Stimulated activated CD8-positive, alpha-beta memory T cell treated with anti-CD3 and anti-CD28 coated beads, Interleukin-4, amount 100 ng/mL, for 4 hours (primary cell): Measurements from ENCODE around the gene NUDT1.

Experiments used
- DNase-seq, 2 donors: peaks; one replicate each; pipeline ENCODE4 v3.0.0-alpha.2; 2020; ENCODE audit warnings: low read depth in 2 of 2, low spot score in 1 of 2

Gene NUDT1

DNA sequence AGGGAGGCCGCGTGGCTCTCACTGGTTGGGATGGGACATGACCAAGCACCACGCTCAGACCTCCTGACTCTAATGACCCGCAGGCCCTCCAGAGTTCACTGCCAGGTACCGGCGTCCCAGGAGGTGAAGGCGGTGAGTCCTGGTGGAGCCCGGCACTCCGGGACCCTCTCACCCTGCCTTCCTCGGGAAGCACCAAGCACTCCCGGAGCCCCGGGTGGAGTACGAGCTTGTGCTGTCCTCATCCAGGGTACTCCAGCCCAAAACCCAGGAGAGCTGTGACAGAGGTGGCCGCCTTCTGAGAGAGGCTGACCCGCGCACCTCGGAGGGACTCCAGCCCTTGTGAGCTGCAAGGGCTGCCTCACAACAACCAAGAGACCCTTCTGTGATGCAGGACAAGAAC, 18.7 kb upstream of the NUDT1 start:
- no peak for DNase-seq

DNA sequence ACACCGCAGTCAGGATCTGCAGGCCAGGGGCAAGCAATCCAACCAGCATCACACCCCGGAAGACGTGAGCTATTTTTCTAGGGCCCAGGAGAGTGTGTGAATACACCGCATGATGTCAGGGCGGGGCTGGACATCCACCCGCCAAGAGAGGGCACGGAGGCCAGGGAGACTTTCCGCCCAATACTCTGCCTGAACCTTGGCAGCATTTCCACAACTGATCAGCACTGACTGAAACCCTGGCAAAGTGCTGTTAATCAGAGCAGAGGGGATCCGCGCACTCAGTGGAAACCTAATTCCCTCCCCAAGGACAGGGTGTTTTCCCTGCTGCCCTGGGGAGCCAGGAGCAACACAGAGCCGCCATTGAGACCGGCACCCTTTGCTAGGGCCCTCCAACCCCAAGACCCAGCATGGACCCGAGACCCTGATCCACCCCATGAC, 17.5 kb upstream of the NUDT1 start:
- no peak for DNase-seq

DNA sequence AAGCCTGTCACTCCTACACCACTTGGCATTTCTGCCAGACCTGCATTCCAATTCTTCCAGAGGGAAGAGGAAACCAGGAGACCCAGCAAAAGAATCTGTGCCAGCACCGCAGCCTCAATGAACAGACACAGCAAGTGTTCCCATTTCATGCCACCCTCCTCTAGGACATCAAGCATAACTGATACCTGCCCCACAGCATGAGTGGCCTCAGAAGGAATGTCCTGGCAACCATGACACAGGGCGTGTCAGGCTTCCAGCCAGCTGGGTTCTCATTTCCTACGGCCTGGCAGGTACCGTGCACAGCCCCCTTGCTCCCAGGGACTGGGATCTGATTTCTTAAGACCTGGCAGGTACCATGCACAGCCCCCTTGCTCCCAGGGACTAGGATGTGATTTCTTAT, 17.1 kb upstream of the NUDT1 start:
- DNase-seq = no peak

DNA sequence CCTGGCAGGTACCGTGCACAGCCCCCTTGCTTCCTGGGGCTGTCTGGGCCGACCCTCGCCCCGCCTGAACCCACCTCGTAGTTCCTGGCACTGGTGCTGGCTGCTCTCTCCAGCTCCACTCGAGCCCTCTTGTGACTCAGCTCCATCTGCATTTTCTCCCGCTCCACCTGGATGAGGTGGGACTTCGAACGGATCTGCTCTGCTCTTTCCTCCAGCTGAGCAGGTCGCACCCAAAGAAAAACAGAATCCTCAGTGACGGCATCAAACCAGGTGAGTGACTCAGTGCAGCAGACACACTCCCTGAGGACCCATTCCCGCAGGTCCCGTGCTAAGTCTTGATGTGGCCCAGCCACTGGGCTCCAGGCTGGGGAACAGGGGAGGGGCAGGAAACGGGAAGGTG, 16.7 kb upstream of the NUDT1 start:
- DNase-seq = no peak

DNA sequence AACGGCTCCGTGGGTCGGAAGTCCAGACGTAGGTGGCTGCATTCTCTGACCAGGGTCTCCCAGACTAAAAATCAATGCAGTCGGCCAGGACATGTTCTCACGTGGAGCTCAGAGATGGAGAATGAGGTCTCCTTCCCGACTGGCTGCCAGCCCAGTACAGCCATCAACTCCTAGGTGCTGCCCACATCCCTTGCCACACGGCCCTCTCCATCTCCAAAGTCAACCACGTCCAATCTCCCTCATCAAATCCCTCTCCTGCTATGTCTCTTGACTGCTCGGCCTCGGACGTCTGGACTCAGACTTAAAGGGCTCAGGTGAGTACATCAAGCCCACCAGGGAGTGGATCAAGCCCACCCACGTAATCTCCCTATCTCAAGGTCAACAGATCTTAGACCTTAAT, 16.2 kb upstream of the NUDT1 start:
- no peak for DNase-seq

DNA sequence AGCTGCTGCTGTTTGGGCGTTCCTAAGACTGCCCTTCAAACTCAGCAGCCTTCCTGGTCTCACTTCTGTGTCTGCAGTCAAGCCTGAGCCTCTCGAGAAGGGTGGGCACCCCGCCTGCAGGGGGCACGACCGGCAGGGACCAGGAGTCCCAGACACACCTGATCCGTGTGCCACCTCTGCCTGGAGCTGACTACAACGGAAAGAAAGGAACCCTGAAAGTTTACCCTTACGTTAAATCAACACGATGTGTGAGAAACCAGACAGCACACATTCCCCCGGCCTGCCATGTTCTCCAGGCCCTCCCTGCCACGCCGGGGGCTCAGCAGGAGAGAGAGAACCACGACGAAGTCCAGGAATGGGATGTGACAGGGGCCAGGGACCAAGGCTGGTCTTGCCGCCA, 14.3 kb upstream of the NUDT1 start:
- DNase-seq = no peak

DNA sequence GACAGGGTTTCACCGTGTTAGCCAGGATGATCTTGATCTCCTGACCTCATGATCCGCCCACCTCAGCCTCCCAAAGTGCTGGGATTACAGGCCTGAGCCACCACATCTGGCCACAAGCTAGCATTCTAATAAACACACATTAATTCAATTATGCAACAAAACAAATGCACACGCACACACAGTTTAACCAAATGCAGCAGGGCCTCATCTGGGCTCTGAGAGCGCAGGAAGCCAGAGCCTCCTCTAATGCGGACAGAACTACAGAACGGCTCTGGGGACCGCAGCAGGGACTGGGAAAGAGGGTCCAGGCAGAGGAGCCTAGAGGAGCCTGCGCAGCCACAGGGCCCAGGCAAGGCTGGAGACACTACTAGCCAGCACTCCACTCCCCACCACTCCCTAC, 13.1 kb upstream of the NUDT1 start:
- no peak for DNase-seq

DNA sequence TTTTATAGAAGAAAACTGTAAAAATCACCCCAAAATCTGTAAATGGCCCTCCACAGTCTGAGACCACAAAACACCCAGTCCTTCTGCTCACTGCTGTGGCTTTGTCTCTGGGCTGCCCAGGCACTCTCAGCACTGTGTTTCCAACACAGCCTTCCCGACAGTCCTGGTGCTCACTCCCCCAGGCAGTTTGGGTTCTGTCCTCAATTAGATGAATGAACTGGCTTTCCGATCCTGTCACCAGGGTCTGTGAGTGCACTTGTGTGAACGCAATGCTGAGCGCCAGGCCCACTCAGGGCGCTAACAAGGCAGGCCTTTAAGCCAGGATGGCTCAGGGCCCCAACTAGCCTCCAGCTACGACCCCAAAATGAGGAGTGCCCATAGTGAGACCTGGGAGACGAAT, 12.6 kb upstream of the NUDT1 start:
- DNase-seq = no peak

DNA sequence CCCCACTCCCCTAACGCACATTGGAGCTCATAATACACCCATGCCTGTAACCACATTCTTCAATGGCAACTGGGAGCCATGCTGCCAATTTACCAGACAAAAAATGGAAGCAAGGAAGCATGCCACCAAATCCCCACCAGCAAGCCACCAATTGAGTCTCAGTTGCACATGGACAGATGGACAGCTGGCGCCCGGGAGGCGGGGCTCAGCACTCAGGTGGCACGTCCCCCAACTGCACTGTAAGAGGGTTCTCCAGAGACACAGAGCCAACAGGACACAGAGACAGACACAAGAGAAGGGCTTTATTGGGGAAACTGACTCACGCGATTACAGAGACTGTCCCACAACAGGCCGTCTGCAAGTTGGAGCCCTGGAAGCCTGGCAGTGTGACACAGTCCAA, 11.8 kb upstream of the NUDT1 start:
- DNase-seq = no peak

DNA sequence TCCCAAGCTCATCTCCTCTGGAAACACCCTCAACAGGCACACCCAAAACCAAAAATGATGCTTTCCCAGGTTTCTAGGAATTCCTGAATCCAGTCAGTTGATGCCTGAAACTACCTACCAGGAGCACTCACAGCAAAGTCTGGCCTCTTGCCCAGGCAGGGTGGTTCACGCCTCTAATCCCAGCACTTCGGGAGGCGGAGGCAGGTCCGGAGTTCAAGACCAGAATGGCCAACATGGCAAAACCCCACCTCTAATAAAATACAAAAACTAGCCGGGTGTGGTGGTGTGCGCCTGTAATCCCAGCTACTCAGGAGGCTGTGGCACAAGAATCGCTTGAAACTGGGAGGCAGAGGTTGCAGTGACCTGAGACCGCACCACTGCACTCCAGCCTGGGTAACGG, 11.1 kb upstream of the NUDT1 start:
- DNase-seq = no peak

DNA sequence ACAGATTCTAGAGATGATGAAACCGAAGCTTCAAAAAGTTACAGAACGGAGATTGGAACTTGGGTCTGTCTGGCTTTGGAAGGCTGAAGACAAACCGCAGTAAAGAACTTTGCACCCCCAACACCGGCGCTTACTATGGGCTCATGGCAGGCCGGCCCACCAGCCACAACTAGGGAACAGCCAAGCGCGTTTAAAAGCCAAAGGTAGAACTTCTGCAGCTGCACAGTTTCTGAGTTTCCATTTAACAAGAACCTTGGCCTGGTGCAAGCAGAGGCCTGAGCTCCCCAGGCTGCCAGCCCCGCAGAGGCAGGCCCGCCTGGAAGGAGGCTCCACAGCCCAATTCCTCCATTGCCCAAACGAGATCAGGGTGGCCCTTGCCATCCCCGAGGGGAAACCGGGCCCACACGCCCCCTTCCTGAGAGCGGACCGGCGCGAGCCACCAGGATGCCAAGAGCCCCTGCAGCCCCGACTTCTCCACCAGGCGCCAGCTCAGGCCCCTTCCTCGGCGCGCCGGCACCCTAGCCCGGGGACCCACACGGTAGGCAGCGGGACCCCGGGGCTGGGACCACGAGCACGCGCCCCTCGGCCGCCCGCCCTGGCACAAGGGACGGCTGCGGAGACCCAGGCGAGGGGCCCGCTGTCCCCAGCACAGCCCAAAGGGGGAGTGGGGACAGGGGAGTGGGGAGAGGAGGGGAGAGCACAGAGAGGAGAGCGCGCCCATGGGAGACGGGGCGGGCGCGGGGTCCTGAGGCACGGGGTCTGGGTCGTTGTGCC, 9.8 kb upstream of the NUDT1 start:
- DNase-seq = no peak

DNA sequence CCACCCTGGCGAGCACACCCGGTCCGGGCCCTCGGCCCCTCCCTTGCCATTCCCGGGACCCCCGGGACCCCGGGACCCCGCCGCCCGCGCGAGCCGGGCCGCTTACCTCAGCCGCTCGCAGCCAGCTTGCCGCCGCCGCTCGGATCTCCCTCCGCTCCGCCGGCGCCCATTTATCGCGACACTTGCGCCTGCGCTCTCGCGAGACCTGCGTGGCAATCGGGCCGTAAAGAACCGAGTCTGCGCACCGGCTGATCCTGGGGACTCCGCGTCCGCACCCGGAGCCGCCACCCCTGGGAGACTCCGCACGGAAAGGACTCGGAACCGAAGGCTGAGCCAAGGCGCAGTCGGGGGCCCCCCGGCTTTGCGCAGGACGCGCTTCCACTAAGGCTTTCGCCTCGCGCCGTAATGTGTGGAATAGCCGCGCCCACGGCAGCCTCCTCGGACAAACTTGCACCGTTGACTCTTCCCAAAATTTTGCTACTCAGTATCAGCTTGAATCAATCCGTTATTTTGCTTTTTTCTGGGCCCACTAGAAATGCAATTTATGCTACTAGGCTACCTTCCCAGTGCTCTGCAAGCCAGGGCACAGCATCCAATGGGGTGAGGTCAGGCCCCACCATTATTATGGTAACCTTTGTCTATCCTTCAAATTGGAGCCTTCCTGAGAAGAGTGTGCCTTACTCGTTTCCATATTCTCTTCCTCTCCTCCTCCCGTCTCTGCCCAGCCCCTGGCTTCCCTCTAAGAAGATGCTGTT, 9.1 kb upstream of the NUDT1 start, which contains the start of gene MAD1L1:
Gene MAD1L1 (minus strand): TSS at position 180 of the 755 bp plus-strand sequence. CDS start 2,812 bp downstream, outside the sequence.
- DNase-seq = peak; percentile 65 to 66

DNA sequence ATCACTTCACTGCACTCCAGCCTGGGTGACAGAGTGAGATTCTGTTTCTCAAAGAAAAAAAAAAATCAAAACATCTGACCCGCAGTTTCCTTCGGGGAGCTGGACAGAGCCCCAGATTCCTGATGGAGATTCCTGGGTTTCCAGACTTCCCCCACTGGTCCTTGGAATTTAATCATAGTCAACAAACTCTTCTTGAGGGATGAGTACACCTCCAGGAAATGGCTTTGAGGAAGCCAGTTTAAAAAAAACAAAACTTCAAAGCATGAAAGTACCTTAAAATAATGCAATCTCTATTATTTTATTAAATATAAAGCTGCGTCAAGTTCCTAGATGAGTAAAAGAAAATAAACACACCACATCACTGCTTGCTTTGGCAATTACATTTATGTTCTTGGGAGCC, 8.1 kb upstream of the NUDT1 start:
- DNase-seq = no peak

DNA sequence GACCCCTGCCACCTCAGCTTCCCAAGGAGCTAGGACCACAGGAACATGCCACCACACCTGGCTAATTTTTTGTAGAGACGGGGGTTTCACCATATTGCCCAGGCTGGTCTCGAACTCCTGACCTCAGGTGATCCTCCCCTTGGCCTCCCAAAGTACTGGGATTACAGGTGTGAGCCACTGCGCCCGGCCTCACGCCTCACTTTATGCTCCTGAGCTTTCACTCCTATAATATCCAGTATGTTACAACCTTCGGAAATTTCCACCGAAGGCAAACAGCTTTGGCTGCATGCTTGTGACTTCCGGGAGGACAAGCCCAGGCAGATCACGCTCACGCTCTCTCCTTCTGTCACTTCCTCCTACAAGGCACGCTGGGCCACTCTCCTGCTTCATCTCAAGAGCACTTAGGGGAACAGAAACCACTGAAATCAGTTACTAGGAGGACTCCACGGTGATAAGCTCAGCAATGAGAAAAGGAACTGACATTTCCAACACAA, 4.9 kb upstream of the NUDT1 start:
- DNase-seq = no peak

DNA sequence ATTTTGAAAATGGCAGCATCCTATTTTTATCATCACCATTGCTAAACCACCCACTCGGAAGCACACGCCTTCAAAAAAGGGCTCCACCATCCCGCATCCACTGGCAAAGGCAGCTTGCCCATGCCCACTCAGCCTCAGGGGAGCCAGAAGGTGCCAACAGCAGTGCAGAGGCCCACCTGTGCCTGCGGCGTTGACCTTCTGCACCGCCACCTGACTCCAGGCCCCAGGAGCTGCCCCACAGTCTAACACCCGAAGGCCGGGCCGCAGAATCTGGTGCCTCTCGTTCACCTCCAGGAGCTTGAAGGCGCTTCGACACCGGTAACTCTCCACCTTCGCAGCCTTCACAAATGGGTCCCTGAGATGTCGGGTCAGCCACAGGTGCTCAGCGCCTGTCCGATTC, 2.8 kb upstream of the NUDT1 start:
- no peak for DNase-seq

DNA sequence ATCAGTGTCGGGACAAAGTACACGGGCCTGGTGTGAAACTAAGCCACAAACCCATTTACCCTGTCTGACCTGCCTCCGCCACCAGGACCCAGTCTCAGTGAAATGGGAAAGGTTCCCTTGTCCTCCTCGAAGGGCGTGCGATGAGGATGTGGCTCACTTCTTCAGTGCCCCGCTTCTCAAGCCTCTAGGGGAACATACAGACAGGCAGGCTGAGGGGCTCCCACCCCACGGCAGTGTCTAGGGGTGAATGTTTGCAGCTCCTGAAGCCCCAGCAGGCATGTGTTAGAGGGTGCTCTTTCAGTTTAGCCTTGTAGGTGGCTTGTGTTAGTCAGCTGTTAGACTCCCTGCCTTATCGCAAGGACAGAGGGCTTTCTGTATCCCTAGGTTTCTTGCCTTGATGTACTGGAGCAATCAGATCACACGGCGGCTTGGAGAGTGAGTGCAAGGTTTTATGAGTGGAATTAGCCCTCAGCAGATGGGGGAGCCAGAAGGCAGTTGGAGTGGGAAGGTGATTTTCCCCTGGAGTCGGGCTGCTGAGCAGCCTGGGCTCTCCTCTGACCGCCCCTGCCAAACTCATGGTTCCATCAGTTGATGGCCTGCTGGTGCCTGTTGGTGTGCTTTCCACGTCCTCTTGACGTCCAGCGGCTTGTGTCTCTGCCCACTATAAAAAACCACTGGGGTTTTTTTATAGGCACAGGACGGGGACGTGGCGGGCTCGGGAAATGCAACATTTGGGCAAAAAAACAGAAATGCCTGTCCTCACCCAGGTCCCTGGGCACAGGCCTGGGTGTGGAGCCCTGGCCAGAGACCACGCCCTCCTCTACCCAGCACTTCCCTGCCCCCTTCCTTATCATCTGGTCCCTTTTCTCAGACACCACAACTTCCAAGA, 759 bp downstream of the NUDT1 start:
- DNase-seq = no peak

DNA sequence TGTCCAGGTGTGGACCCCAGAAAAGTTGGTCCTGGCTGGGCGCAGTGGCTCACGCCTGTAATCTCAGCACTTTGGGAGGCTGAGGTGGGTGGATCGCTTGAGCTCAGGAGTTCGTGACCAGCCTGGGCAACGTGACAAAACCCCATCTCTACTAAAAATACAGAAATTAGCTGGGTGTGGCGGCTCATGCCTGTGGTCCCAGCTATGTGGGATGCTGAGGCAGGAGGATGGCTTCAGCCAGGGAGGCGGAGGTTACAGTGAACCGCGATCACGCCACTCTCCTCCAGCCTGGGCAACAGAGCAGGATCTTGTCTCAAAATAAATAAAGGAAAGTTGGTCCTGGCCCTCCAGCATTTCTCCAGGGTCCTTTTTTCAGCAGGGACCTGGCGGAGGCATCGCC, 1.4 kb downstream of the NUDT1 start:
- DNase-seq = no peak

DNA sequence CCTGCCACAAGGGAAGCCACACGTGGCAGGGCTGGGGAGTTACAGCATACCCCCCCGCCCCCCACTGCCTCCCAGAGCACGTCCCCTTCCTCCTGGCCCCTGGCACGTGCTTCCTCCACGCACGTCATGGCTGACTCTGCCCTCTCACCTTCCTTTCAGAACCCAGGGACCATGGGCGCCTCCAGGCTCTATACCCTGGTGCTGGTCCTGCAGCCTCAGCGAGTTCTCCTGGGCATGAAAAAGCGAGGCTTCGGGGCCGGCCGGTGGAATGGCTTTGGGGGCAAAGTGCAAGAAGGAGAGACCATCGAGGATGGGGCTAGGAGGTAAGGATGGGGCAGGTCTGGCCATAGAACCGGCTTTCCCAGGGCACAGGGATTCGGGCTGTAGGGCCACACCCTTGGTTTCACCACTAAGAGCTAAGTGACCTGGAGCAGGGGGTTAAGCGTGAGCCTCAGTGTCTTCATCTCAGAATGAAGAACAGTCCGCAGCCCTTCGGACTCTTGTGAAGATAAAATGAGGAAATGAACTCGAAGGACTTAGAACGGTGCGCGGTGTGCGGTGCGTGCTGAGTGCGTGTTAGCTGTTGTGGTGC, 2.5 kb downstream of the NUDT1 start:
- DNase-seq = no peak

DNA sequence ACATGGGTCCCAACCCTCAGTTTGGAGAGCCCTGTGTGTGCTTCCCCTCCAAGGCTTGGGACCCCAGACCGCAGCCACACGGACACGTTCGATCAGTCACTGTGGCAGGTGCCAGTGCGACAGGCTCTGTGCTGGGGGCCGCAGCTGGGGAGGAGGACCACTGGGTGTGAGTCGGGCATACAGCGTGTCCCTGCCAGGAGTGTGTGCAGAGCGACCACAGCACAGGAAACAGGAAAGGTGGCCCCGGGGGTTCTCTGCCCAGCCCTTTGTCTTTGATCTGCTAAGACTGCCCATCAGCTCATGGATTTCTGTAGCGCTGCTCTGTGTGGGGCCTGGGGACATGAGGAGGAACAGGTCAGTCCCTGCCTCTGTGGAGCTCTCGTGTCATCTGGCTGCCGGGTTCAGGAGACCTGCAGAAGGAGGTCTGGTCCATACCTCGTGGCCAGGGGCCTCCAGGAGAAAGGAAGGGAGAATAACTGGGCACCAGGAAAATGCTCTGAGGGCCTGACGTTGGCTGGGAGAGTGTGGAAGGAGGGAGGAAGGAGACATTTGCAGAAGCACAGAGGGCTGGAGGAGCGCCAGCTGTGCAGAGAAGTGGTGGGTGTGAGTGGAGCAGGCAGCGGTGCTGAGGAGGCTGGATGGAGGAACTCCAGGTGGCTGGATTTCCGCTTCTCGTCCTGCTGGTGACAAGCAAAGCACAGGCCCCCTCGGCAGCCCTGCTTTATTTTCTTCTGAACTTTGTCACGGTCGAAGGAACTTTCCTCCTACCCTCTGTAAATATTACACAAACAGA, 4.1 kb downstream of the NUDT1 start:
- DNase-seq = no peak
